PC-9 (cell line): ENCODE results near the gene RNF13.

Experiments used
- EZH2 ChIP-seq: fragments of 200-600 bp; sonication (generic); IDR thresholded peaks from 2 replicates; pipeline ENCODE4 v1.8.0; 2017; ENCODE audit warnings: antibody characterized with exemption, low read depth
- TF ChIP-seq, protein P1 (sequence below): fragments of 200-600 bp; sonication (generic); conservative IDR thresholded peaks from 2 replicates; pipeline ENCODE4 v1.6.1; 2017; ENCODE audit warnings: mixed run types, antibody characterized with exemption, mild to moderate bottlenecking, moderate library complexity

DNA sequence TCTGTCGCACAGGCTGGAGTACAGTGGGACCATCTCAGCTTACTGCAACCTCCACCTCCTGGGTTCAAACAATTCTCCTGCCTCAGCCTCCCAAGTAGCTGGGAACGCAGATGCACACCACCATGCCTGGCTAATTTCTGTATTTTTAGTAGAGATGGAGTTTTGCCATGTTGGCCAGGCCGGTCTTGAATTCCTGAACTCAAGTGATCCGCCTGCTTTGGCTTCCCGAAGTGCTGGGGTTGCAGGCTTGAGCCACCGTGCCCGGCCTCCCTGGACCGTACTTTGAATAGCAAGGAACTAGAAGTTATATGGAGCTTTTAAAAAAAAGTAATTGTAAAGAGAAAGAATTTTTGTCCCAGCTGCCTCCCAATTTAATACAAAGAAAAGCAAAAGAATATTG lies 12.3 kb upstream of the RNF13 start:
- TF ChIP-seq, protein P1, sequence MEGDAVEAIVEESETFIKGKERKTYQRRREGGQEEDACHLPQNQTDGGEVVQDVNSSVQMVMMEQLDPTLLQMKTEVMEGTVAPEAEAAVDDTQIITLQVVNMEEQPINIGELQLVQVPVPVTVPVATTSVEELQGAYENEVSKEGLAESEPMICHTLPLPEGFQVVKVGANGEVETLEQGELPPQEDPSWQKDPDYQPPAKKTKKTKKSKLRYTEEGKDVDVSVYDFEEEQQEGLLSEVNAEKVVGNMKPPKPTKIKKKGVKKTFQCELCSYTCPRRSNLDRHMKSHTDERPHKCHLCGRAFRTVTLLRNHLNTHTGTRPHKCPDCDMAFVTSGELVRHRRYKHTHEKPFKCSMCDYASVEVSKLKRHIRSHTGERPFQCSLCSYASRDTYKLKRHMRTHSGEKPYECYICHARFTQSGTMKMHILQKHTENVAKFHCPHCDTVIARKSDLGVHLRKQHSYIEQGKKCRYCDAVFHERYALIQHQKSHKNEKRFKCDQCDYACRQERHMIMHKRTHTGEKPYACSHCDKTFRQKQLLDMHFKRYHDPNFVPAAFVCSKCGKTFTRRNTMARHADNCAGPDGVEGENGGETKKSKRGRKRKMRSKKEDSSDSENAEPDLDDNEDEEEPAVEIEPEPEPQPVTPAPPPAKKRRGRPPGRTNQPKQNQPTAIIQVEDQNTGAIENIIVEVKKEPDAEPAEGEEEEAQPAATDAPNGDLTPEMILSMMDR, result no peak
- no peak for TF ChIP-seq EZH2
